Endothelial cell (in vitro differentiated cells): ENCODE data around the gene AP3S1. TPM values are rescaled to one million over a fixed set of nuclear protein-coding genes. Genes with fewer than 3 reads are reported as not detected.

Source experiments
- DNase-seq: peaks from one replicate; pipeline ENCODE4 v3.0.0; 2021; ENCODE audit warnings: low spot score
- H3K27ac Mint-ChIP-seq: one replicate; pipeline ENCODE4 v1.8.0; 2021; ENCODE audit warnings: mixed read lengths, inconsistent platforms; ENCODE audit not compliant: unreplicated experiment
- H3K27me3 Mint-ChIP-seq: one replicate; pipeline ENCODE4 v1.8.0; 2021; ENCODE audit warnings: mild to moderate bottlenecking, moderate library complexity, mixed read lengths, inconsistent platforms; ENCODE audit not compliant: unreplicated experiment
- H3K36me3 Mint-ChIP-seq: one replicate; pipeline ENCODE4 v1.8.0; 2021; ENCODE audit warnings: mild to moderate bottlenecking, low read depth, mixed read lengths, inconsistent platforms; ENCODE audit not compliant: unreplicated experiment
- H3K4me1 Mint-ChIP-seq: one replicate; pipeline ENCODE4 v1.8.0; 2021; ENCODE audit warnings: mild to moderate bottlenecking, mixed read lengths, inconsistent platforms; ENCODE audit not compliant: unreplicated experiment
- H3K4me3 Mint-ChIP-seq: one replicate; pipeline ENCODE4 v1.8.0; 2021; ENCODE audit warnings: mild to moderate bottlenecking, mixed read lengths, inconsistent platforms; ENCODE audit not compliant: unreplicated experiment
- H3K9me3 Mint-ChIP-seq: one replicate; pipeline ENCODE4 v1.8.0; 2021; ENCODE audit warnings: mixed read lengths, inconsistent platforms; ENCODE audit not compliant: unreplicated experiment
- CTCF ChIP-seq: fragments of 200-600 bp; sonication (generic); IDR thresholded peaks from one replicate; pipeline ENCODE4 v1.5.0; 2021; ENCODE audit warnings: antibody characterized with exemption; ENCODE audit not compliant: unreplicated experiment
- total RNA-seq: library from RNA; stranded (reverse); fragmentation: NEBNext Ultra II Directional; extraction: Animal tissue kit (Norgen Biotek cat#: 25700); gene quantifications from one replicate; pipeline ENCODE4 v1.2.1, GENCODE V29; 2021; ENCODE audit not compliant: unreplicated experiment

The AP3S1 gene
- total RNA-seq, 1 donor from 2014 or later, result 118 TPM

- no peak overlapping the region for H3K4me3 Mint-ChIP-seq
- no peak overlapping the region for H3K27ac Mint-ChIP-seq
- no peaks in the 10 kb centered on the region for H3K9me3 Mint-ChIP-seq
- peaks cover 16% of the 10 kb centered on the region for H3K36me3 Mint-ChIP-seq
- H3K27me3 Mint-ChIP-seq, result no peaks in the 10 kb centered on the region
- no peaks in the 10 kb centered on the region for H3K4me1 Mint-ChIP-seq
- peak; percentile 25 for DNase-seq
- TF ChIP-seq CTCF, result peak; percentile 73
Observed at GRCh38 chr5:115831163-115831768, 10.5 kb upstream of the AP3S1 start.

GRCh38 chr5:115835481-115835880, 6.3 kb upstream of the AP3S1 start:
- H3K36me3 Mint-ChIP-seq, result peaks cover 8% of the 10 kb centered on the region
- peaks cover 12% of the 10 kb centered on the region for H3K4me1 Mint-ChIP-seq
- no peak overlapping the region for H3K27ac Mint-ChIP-seq
- H3K4me3 Mint-ChIP-seq, result no peak overlapping the region
- H3K9me3 Mint-ChIP-seq, result no peaks in the 10 kb centered on the region
- TF ChIP-seq CTCF, result no peak
- DNase-seq, result no peak
- H3K27me3 Mint-ChIP-seq, result peaks cover 2% of the 10 kb centered on the region

- peak; percentile 79 for TF ChIP-seq CTCF
- H3K9me3 Mint-ChIP-seq, result no peaks in the 10 kb centered on the region
- H3K27ac Mint-ChIP-seq, result peak overlapping the region; percentile 80
- H3K27me3 Mint-ChIP-seq, result peaks cover 15% of the 10 kb centered on the region
- no peak for DNase-seq
- H3K4me1 Mint-ChIP-seq, result peaks cover 27% of the 10 kb centered on the region
- peaks cover 12% of the 10 kb centered on the region for H3K36me3 Mint-ChIP-seq
- H3K4me3 Mint-ChIP-seq, result peak overlapping the region; percentile 94
Observed at GRCh38 chr5:115838885-115839518, 2.7 kb upstream of the AP3S1 start.

GRCh38 chr5:115840873-115841272, 862 bp upstream of the AP3S1 start:
- Mint-ChIP-seq H3K36me3 (peaks cover 7% of the 10 kb centered on the region), H3K9me3 (no peaks in the 10 kb centered on the region), H3K4me1 (peaks cover 41% of the 10 kb centered on the region), H3K27me3 (peaks cover 16% of the 10 kb centered on the region), H3K27ac (peak overlapping the region; percentile 100), H3K4me3 (peak overlapping the region; percentile 94)
- TF ChIP-seq CTCF, result no peak
- no peak for DNase-seq
